Endothelial cell of umbilical vein (primary cell): ENCODE measurements around the gene GRK4. TPM values are rescaled to one million over a fixed set of nuclear protein-coding genes. Genes with fewer than 3 reads are reported as not detected.

Experiments used
- BruUV-seq: library from RNA; stranded (reverse); fragments of 400-500 nt; replicated peaks from 2 replicates; lab custom pipeline; 2021; lab: Mats Ljungman, UMichigan
- CTCF ChIA-PET: fragments of 300-600, 350-600 bp; sonication (Branson Sonifier 250); formaldehyde crosslinking; loops from one replicate; lab custom pipeline; 2021; ENCODE audit warnings: antibody characterized with exemption, inconsistent platforms; lab: Charles Lee
- POLR2A ChIA-PET: fragments of 300-600, 350-600 bp; sonication (Branson Sonifier 250); formaldehyde crosslinking; loops from one replicate; lab custom pipeline; 2021; ENCODE audit warnings: antibody characterized with exemption, inconsistent platforms; lab: Charles Lee
- DNase-seq: peaks from one replicate; pipeline ENCODE4 v3.0.0-alpha.2; 2011; ENCODE audit warnings: low read depth, low spot score
- FAIRE-seq: peaks from 2 replicates; lab custom pipeline; 2011; peaks lifted over from hg19 to GRCh38; lab: Jason Lieb, UNC
- H2AFZ ChIP-seq: 2 replicates; pipeline ENCODE4 v1.6.0; 2012; ENCODE audit warnings: low read depth, low read length, control low read depth, inconsistent platforms
- H3K27ac ChIP-seq: 2 replicates; pipeline ENCODE4 v1.5.1; 2011; ENCODE audit warnings: low read depth, mild to moderate bottlenecking, control low read depth, low read length, moderate library complexity; ENCODE audit not compliant: insufficient read depth
- H3K27me3 ChIP-seq, 2 experiments: 2 replicates each; pipeline versions ENCODE4 v1.6.0 to v1.6.1; 2011; ENCODE audit warnings: low read length in 2 of 2, mixed read lengths in 1 of 2; ENCODE audit not compliant: control insufficient read depth in 2 of 2, insufficient read depth in 2 of 2
- H3K36me3 ChIP-seq, 2 experiments: 2 replicates in 1 of 2; 3 replicates in 1 of 2; pipeline ENCODE4 v1.5.1; 2011; ENCODE audit warnings: low read length in 2 of 2, mild to moderate bottlenecking in 1 of 2, moderate library complexity in 1 of 2; ENCODE audit not compliant: control insufficient read depth in 2 of 2, insufficient read depth in 2 of 2; ENCODE audit errors: extremely low read depth in 1 of 2
- H3K4me1 ChIP-seq: 3 replicates; pipeline ENCODE4 v1.5.1; 2011; ENCODE audit warnings: mild to moderate bottlenecking, low read length; ENCODE audit not compliant: control insufficient read depth, insufficient read depth; ENCODE audit errors: extremely low read depth
- H3K4me2 ChIP-seq: 2 replicates; pipeline ENCODE4 v1.6.1; 2011; ENCODE audit warnings: low read length, control low read depth, mixed read lengths; ENCODE audit not compliant: insufficient read depth
- H3K4me3 ChIP-seq, 3 experiments: fragments of 200-600 bp in 1 of 3; sonication (generic), shearing (Covaris generic) in 1 of 3; replicated peaks in 1 of 3; 2 replicates each; pipeline ENCODE4 v1.5.1; 2011 to 2016; ENCODE audit warnings: control low read depth in 3 of 3, low read length in 3 of 3, mild to moderate bottlenecking in 2 of 3, inconsistent platforms in 1 of 3, low read depth in 1 of 3, moderate library complexity in 1 of 3; ENCODE audit not compliant: insufficient read depth in 1 of 3
- H3K79me2 ChIP-seq: 2 replicates; pipeline ENCODE4 v1.6.0; 2012; ENCODE audit warnings: low read length, inconsistent platforms; ENCODE audit not compliant: control insufficient read depth, insufficient read depth
- H3K9ac ChIP-seq: replicated peaks from 2 replicates; pipeline ENCODE3; 2011; ENCODE audit warnings: low read length, control low read depth; ENCODE audit not compliant: insufficient read depth; ENCODE audit errors: extremely low read depth
- H3K9me1 ChIP-seq: replicated peaks from 3 replicates; pipeline ENCODE4 v1.6.0; 2011; ENCODE audit warnings: mild to moderate bottlenecking, low read length; ENCODE audit not compliant: control insufficient read depth, insufficient read depth; ENCODE audit errors: extremely low read depth
- H3K9me3 ChIP-seq: replicated peaks from 2 replicates; pipeline ENCODE4 v1.5.1; 2012; ENCODE audit warnings: low read length, inconsistent platforms; ENCODE audit not compliant: control insufficient read depth, insufficient read depth
- H4K20me1 ChIP-seq: replicated peaks from 2 replicates; pipeline ENCODE3; 2011; ENCODE audit warnings: mild to moderate bottlenecking, low read length; ENCODE audit not compliant: control insufficient read depth, insufficient read depth; ENCODE audit errors: extremely low read depth
- CTCF ChIP-seq, 2 donors: IDR thresholded peaks; 1 replicate in 1 of 2; 2 replicates in 1 of 2; pipeline ENCODE4 v1.5.1; 2011; ENCODE audit warnings: low read length in 2 of 2, mild to moderate bottlenecking in 2 of 2, moderate library complexity in 2 of 2, control low read depth in 1 of 2, inconsistent platforms in 1 of 2, low read depth in 1 of 2; ENCODE audit not compliant: insufficient read depth in 1 of 2; ENCODE audit errors: extremely low read depth in 1 of 2
- EZH2 ChIP-seq: IDR thresholded peaks from 2 replicates; pipeline ENCODE4 v1.6.1; 2012; ENCODE audit warnings: borderline replicate concordance, low read depth, mild to moderate bottlenecking, moderate library complexity, low read length, inconsistent platforms; ENCODE audit not compliant: severe bottlenecking
- FOS ChIP-seq: IDR thresholded peaks from 2 replicates; pipeline ENCODE4 v1.6.1; 2011; ENCODE audit warnings: mild to moderate bottlenecking, low read length, moderate library complexity, borderline replicate concordance; ENCODE audit not compliant: insufficient read depth
- GATA2 ChIP-seq: IDR thresholded peaks from 2 replicates; pipeline ENCODE4 v1.7.0; 2011; ENCODE audit warnings: low read depth, mild to moderate bottlenecking, moderate library complexity, mixed read lengths, low read length; ENCODE audit not compliant: insufficient read length, insufficient read depth
- JUN ChIP-seq: IDR thresholded peaks from 2 replicates; pipeline ENCODE4 v1.6.1; 2011; ENCODE audit warnings: borderline replicate concordance, low read depth; ENCODE audit not compliant: insufficient read length, insufficient read depth
- MAX ChIP-seq: IDR thresholded peaks from 2 replicates; pipeline ENCODE4 v1.6.1; 2011; ENCODE audit not compliant: insufficient read depth, insufficient read length
- MYC ChIP-seq: IDR thresholded peaks from one replicate; pipeline ENCODE4 v1.6.1; 2011; ENCODE audit warnings: mild to moderate bottlenecking, low read depth, low read length
- POLR2A ChIP-seq: IDR thresholded peaks from 2 replicates; pipeline ENCODE4 v1.6.1; 2012; ENCODE audit warnings: low read depth, mild to moderate bottlenecking, control low read depth, low read length
- POLR2AphosphoS5 ChIP-seq: IDR thresholded peaks from 2 replicates; pipeline ENCODE4 v1.6.1; 2012; ENCODE audit warnings: low read depth, mild to moderate bottlenecking, control low read depth, low read length, moderate library complexity; ENCODE audit not compliant: insufficient read depth
- dilution Hi-C: fragments of 300-500 bp; cut with MboI; formaldehyde crosslinking; loops from one replicate; pipeline ENCODE4 v1.15.0; 2019; ENCODE audit warnings: low sequenced_read_pairs; ENCODE audit not compliant: extremely low pct_ligation_motif_present
- intact Hi-C: fragments of 100-400 bp; cut with micrococcal nuclease; formaldehyde crosslinking; loops from one replicate; pipeline ENCODE4 v1.10.0; 2022
- polyA plus RNA-seq, 4 experiments: library from polyadenylated mRNA; depleted of rRNA in 3 of 4; stranded (reverse) in 3 of 4; unstranded in 1 of 4; fragments of >200 nt; gene quantifications; 2 replicates each; pipeline versions ENCODE4 v1.2.1 to v1.2.3, GENCODE V29; 2011 to 2012; ENCODE audit warnings: missing spikeins in 1 of 4
- total RNA-seq: library from RNA; stranded (reverse); gene quantifications from 2 replicates; pipeline ENCODE4 v1.2.3, GENCODE V29; 2021

The GRK4 gene
- total and polyA plus RNA-seq, 2 donors (not counting 3 experiments of a cell fraction or from before 2014, with no cell fraction given): 3.1 to 6.3 TPM

DNA sequence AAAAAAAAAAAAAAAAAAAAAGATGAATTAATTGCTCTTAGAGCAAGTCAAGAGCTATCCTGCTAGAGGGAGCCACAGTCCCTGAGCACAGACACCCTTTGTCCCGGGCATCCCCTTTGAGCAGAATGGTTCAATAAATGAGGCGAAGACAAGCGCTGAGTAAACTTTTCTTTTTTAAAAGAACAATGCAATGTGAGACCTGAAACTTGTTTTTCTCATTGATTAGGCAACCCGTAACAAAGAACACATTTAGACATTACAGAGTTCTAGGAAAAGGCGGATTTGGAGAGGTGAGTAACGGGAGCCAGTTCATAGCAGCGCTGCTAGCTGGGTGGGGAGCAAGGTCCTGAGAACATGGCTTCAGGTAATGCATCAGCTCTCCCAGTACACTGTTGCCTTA is 46.1 kb downstream of the GRK4 start:
- Histone ChIP-seq H3K4me3 (no peak overlapping the region), H3K9me1 (no peaks in the 10 kb centered on the region), H3K36me3 (no peaks in the 10 kb centered on the region), H3K79me2 (no peaks in the 10 kb centered on the region), H3K4me2 (no peak overlapping the region), H3K9ac (no peak overlapping the region), H2AFZ (no peak overlapping the region), H3K27ac (no peak overlapping the region), H3K9me3 (no peaks in the 10 kb centered on the region), H3K27me3 (no peaks in the 10 kb centered on the region), H3K4me1 (no peaks in the 10 kb centered on the region), H4K20me1 (no peaks in the 10 kb centered on the region)
- ChIA-PET POLR2A (interaction anchor here (0.7 kb wide), 1 partner anchor 1339 kb away, joined by 7 read pairs; no protein-coding TSS in a partner anchor), CTCF (interaction anchor here (0.6 to 1.0 kb wide), 4 partner anchors 10 to 1313 kb away, joined by 3 to 4 read pairs (median 3); no protein-coding TSS in a partner anchor)
- TF ChIP-seq MYC: no peak
- no peak for TF ChIP-seq GATA2
- no peak for TF ChIP-seq POLR2AphosphoS5
- no peak for TF ChIP-seq POLR2A
- no peak for TF ChIP-seq JUN
- TF ChIP-seq FOS: no peak
- no peak for TF ChIP-seq CTCF (IDR thresholded peaks at IDR 0.05; ENCODE audit: extremely low read depth in 1 of 2, insufficient read depth in 1 of 2, low read depth in 1 of 2, low read length in 2 of 2)
- TF ChIP-seq MAX: no peak
- no peak for TF ChIP-seq EZH2
- BruUV-seq: no TSS peak
- intact Hi-C loops (no loop called here), dilution Hi-C loops (no loop called here)
- DNase-seq (no peak), FAIRE-seq (no peak)
